ENCODE measurements around the gene HORMAD2. TPM values are rescaled to one million over a fixed set of nuclear protein-coding genes. Genes with fewer than 3 reads are reported as not detected.
"Not testable (repeated sequence)": the region's sequence is repeated elsewhere in the genome, so short reads cannot be mapped to it uniquely, and the experiment has no call there.

HORMAD2 gene
- polyA plus RNA-seq, 5 donors, result 0.07 to 0.54 (median 0.21) TPM

DNA sequence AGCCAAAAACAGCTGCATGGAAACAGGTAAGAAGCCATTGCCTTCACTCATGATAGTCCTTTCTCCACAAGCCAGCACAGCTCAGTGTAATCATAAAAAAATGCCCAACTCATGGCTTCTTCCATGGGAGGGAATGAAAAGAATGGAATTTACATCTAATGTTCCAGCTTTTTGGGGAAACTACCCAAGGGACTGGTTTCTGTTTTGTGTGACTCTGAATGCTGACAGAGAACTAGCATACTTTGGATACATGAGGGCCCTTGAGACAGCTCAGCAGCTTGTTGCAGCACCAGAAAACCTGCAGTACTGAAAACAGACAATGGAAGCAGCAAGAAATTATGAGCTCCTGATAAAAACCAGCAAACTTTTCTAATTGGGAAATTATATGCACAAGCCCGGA lies 24.2 kb upstream of the HORMAD2 start:
- DNase-seq, result no peak

DNA sequence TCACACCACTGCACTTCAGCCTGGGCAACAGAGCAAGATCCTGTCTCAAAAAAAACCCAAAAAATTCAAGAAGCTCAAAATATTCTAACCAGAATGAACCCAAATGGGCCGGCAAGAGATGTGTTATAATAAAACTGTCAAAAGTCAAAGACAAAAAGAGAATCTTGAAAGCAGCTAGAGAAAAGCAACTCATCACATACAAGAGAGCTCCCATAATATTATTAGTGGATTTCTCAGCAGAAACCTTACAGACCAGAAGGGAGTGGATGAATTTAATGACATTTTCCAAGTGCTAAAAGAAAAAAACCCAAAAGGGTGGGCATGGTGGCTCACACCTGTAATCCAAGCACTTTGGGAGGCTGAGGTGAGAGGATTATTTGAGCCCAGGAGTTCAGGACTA lies 22.9 kb upstream of the HORMAD2 start:
- no peak for DNase-seq

GRCh38 chr22:30059346-30060020 lies 20.8 kb upstream of the HORMAD2 start:
- DNase-seq, result not testable (repeated sequence)

GRCh38 chr22:30061094-30061493 lies 19.2 kb upstream of the HORMAD2 start:
- not testable (repeated sequence) for DNase-seq

DNA sequence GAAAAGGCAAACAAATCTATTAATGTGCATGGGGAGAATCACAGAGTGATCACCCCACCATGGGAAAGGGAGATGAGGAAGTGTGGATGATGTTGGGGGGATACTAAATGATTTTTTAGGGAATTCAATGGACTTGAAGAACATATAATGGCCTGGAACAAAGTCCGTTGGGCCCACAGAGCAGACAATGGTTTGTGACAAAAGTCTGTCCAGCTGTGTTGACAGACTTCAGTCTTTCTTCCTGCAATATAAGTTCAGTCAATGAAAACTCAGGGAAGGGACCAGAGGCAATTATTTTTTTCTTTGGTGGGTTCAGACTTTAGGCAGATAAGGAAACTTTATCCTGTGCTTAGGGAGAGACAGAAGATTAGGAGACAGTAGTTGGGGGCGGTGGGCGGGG lies 18.0 kb upstream of the HORMAD2 start:
- no peak for DNase-seq

GRCh38 chr22:30062950-30063349 lies 17.3 kb upstream of the HORMAD2 start:
- no peak for DNase-seq

DNA sequence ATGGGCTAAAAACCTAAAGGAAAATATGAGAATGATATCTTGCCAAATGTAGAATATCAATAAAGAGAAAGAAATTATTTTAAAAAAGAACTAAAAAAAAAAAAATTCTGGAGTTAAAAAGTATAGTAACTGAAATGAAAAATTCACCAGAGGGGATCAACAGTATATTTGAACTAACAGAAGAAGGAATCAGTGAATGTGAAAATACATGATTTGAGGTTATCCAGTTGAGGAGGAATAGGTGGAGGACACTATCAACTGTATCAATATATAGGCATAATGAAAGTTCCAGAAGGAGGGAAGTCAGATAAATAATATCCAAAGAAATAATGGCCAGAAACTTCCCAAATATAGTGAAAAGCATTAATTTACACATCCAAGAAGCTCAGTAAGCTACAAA lies 16.1 kb upstream of the HORMAD2 start:
- DNase-seq, result no peak

DNA sequence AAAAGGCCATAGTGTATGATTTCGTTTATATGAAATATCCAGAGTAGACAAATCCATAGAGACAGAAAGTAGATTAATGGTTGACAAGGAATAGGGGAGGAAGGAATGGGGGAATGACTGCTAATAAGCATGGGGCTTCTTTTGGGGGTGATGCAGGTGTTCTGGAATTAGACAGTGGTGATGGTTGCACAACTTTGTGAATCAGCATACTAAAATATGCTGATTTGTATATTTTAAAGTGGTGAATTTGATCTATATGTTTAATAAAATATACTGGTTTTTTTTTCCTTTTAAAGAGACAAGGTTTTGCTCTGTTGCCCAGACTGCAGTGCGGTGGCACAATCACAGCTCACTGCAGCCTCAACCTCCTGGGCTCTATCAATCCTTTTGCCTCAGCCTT lies 6.5 kb upstream of the HORMAD2 start:
- DNase-seq, result no peak

GRCh38 chr22:30074147-30074546 lies 6.1 kb upstream of the HORMAD2 start:
- DNase-seq, result no peak

GRCh38 chr22:30074994-30075393 lies 5.3 kb upstream of the HORMAD2 start:
- no peak for DNase-seq

GRCh38 chr22:30077279-30077880 lies 2.9 kb upstream of the HORMAD2 start:
- DNase-seq, result no peak

DNA sequence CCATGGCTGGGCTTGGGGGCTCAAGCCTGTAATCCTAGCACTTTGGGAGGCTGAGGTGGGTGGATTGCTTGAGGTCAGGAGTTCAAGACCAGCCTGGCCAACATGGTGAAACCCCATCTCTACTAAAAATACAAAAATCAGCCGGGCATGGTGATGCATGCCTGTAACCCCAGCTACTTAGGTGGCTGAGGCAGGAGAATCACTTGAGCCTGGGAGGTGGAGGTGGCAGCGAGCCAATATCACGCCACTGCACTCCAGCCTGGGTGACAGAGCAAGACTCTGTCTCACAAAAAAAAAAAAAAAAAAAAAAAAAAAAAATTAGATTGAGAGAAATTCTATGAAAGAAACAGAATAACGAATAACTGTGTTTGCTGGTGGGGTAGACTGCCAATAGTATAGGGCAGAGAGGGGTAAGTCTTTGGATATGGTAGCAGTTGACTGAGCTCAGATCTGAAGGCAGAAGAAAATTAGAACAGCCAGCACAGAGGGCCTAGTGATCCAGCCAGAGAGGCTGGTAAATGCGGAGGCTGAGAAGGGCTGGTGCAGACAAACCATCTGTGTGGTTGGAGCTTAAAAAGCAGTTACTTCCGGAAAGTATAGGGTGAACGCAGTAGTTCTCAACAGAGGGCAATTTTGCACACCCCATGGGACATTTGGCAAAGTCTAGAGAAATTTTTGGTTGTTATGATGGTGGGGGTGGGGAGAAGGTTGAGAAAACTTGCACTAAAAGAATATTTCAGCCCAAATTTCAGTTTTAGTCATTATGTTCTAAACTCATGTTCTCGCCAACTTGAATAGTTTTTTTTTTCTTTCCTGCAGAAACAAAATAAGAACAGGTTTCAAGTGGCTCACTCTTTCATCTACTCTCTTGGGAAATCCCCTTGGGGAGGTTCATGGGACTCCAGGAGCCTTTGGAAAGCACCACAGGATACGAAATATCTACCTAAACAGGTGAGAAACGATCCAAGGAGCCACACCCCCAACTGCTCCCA lies 1.6 kb upstream of the HORMAD2 start:
- DNase-seq, result no peak

- DNase-seq, result no peak
These were observed 541 bp downstream of the HORMAD2 start for GRCh38 chr22:30080805-30081204.

GRCh38 chr22:30086496-30086895 lies 6.2 kb downstream of the HORMAD2 start:
- no peak for DNase-seq

DNA sequence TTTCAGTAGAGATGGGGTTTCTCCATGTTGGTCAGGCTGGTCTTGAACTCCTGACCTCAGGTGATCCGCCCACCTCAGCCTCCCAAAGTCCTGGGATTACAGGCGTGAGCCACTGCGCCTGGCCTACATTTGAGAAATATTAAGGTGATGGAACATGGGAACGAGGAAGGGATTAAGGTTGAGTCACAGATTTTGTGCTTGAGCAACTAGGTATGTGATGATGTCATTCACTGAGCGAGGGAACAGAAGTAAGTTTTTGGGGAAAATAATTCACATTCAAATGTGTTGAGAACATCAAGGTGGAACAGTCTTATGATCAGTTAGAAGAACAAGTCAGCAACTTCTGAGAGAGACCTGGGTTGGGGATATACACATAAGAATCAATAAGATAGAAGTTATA lies 6.8 kb downstream of the HORMAD2 start:
- DNase-seq, result not testable (repeated sequence)

DNA sequence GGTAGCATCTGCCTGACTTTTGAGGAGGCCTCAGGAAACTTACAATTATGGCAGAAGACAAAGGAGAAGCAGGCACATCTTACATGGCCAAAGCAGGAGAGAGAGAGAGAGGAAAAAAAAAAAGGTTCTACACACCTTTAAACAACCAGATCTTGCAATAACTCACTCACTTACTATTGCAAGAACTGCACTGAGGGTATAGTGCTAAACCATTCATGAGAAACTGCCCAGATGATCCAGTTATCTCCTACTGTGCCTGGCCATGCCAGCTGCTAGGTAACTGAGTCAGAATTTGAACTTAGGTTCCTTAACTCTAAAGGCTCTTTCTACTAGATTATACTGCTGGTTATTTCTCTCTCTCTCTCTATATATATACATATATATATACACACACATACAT lies 7.3 kb downstream of the HORMAD2 start:
- DNase-seq, result no peak

DNA sequence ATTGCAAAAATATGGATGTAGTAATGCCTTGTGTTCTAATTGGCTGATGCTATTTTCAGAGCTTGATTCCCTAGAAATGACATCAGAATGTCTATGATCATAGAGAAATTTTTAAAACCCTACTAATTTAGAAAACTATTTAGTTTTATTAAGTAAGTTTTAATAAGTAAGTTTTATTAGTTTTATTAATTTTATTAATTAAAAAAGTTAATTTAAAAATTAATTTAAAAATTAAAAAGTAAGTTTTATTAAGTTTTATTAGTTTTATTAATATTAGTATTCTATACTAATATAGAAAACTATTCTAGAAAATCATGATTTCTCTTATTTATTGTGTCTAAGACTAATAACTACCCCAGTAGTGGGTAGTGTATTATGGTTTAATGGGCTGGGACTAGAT lies 8.2 kb downstream of the HORMAD2 start:
- DNase-seq, result no peak

DNA sequence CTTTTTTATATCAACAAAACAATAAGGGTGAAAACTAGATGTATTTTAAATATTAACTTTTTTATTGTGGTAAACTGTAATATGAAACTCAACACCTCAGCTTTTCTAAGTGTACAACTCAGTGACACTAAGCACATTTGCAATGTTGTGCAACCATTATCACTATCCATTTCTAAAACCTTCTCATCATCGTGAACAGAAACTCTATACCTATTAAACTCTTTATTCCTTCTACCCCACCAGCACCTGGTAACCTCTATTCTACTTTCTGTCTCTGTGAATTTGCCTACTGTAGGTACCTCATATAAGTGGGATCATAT lies 9.4 kb downstream of the HORMAD2 start:
- no peak for DNase-seq

DNA sequence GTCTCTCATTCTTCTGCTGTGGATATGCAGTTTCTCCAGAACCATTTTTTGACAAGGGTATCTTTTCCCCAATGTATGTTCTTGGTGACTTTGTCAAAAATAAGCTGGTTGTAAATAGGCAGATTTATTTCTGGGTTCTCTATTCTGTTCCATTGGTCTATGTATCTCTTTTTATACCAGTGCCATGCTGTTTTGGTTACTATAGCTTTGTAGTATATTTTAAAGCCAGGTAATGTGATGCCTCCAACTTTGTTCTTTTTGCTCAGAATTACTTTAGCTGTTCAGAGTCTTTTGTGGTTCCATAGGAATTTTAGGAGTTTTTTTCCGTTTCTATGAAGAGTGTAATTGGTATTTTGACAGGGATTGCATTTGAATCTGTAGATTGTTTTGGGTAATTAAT lies 12.4 kb downstream of the HORMAD2 start:
- no peak for DNase-seq

DNA sequence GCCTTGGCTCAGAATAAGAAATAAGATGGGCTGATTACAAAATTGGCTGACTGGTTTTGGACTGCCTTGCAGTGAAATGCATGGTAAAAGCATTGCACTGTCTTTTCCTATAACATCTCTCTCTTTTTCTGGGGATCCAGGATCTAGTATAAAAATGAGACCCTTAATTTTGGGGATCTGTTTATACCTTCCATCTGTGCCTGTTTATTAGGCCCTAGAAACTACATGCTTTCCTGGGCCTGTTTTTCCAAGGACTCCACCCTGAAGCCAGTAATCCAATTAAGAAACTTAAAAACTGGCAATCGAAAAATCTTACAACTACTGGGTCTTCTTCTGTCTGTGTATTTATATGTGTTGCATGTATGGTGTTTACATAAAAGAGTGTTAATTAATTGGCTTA lies 14.5 kb downstream of the HORMAD2 start:
- DNase-seq, result no peak

GRCh38 chr22:30097861-30098260 lies 17.6 kb downstream of the HORMAD2 start:
- DNase-seq, result no peak

GRCh38 chr22:30100770-30101169 lies 20.5 kb downstream of the HORMAD2 start:
- DNase-seq, result not testable (repeated sequence)

Data from right lung (tissue), 5 donors.